Chondrocyte (in vitro differentiated cells): ENCODE data around the gene FYCO1. TPM values are rescaled to one million over a fixed set of nuclear protein-coding genes. Genes with fewer than 3 reads are reported as not detected.
"Not testable (repeated sequence)": the region's sequence is repeated elsewhere in the genome, so short reads cannot be mapped to it uniquely, and the experiment has no call there.

Experiments
- DNase-seq: peaks from one replicate; pipeline ENCODE4 v3.0.0; 2021; ENCODE audit warnings: mixed read lengths, low spot score
- H3K27ac Mint-ChIP-seq: one replicate; pipeline ENCODE4 v1.8.0; 2021; ENCODE audit warnings: mild to moderate bottlenecking, moderate library complexity, mixed read lengths; ENCODE audit not compliant: unreplicated experiment
- H3K27me3 Mint-ChIP-seq: 2 replicates; pipeline ENCODE4 v1.8.0; 2021; ENCODE audit warnings: low read depth, mixed read lengths
- H3K36me3 Mint-ChIP-seq: 2 replicates; pipeline ENCODE4 v1.8.0; 2021; ENCODE audit warnings: low read depth, mixed read lengths
- H3K4me1 Mint-ChIP-seq: 2 replicates; pipeline ENCODE4 v1.8.0; 2021; ENCODE audit warnings: low read depth, mild to moderate bottlenecking, mixed read lengths
- H3K4me3 Mint-ChIP-seq: one replicate; pipeline ENCODE4 v1.8.0; 2021; ENCODE audit warnings: mild to moderate bottlenecking, moderate library complexity, mixed read lengths; ENCODE audit not compliant: unreplicated experiment
- H3K9me3 Mint-ChIP-seq: 2 replicates; pipeline ENCODE4 v1.8.0; 2021; ENCODE audit warnings: low read depth, mixed read lengths
- CTCF ChIP-seq: fragments of 200-600 bp; sonication (generic); IDR thresholded peaks from 2 replicates; pipeline ENCODE4 v1.5.0; 2021; ENCODE audit warnings: antibody characterized with exemption, mild to moderate bottlenecking, moderate library complexity
- total RNA-seq: library from RNA; stranded (reverse); gene quantifications from 3 replicates; pipeline ENCODE4 v1.2.1, GENCODE V29; 2021

The FYCO1 gene
- total RNA-seq, 1 donor from 2014 or later: 31.6 TPM

GRCh38 chr3:46008058-46008457 lies 12.4 kb upstream of the FYCO1 start:
- Mint-ChIP-seq H3K27ac (no peak overlapping the region), H3K4me1 (peaks cover 9% of the 10 kb centered on the region), H3K27me3 (peaks cover 13% of the 10 kb centered on the region), H3K4me3 (no peak overlapping the region), H3K36me3 (no peaks in the 10 kb centered on the region), H3K9me3 (no peaks in the 10 kb centered on the region)
- TF ChIP-seq CTCF: no peak
- no peak for DNase-seq

- Mint-ChIP-seq H3K36me3 (peaks cover 1% of the 10 kb centered on the region), H3K9me3 (no peaks in the 10 kb centered on the region), H3K27me3 (peaks cover 13% of the 10 kb centered on the region), H3K27ac (no peak overlapping the region), H3K4me1 (peaks cover 9% of the 10 kb centered on the region), H3K4me3 (no peak overlapping the region)
- TF ChIP-seq CTCF: no peak
- no peak for DNase-seq
These were observed 11.7 kb upstream of the FYCO1 start for GRCh38 chr3:46007280-46007679.

- no peak for TF ChIP-seq CTCF
- Mint-ChIP-seq H3K27me3 (peaks cover 11% of the 10 kb centered on the region), H3K4me3 (no peak overlapping the region), H3K36me3 (peaks cover 1% of the 10 kb centered on the region), H3K27ac (peak overlapping the region; percentile 57), H3K9me3 (no peaks in the 10 kb centered on the region), H3K4me1 (peaks cover 9% of the 10 kb centered on the region)
- no peak for DNase-seq
These were observed 10.8 kb upstream of the FYCO1 start for GRCh38 chr3:46006238-46007032.

- DNase-seq, H3K9me3 Mint-ChIP-seq, H3K27me3 Mint-ChIP-seq, H3K4me3 Mint-ChIP-seq, H3K4me1 Mint-ChIP-seq, H3K27ac Mint-ChIP-seq, H3K36me3 Mint-ChIP-seq: not testable (repeated sequence)
These were observed 8.1 kb upstream of the FYCO1 start for GRCh38 chr3:46003706-46004105.

- Mint-ChIP-seq H3K4me1 (peaks cover 5% of the 10 kb centered on the region), H3K9me3 (no peaks in the 10 kb centered on the region), H3K4me3 (no peak overlapping the region), H3K36me3 (peaks cover 1% of the 10 kb centered on the region), H3K27ac (no peak overlapping the region), H3K27me3 (peaks cover 10% of the 10 kb centered on the region)
- TF ChIP-seq CTCF: no peak
- no peak for DNase-seq
These were observed 5.6 kb upstream of the FYCO1 start for GRCh38 chr3:46001178-46001577.

GRCh38 chr3:45997942-45998341 lies 2.3 kb upstream of the FYCO1 start:
- H3K27ac Mint-ChIP-seq: no peak overlapping the region
- TF ChIP-seq CTCF: no peak
- peaks cover under 1% of the 10 kb centered on the region for H3K36me3 Mint-ChIP-seq
- no peak overlapping the region for H3K4me3 Mint-ChIP-seq
- H3K9me3 Mint-ChIP-seq: no peaks in the 10 kb centered on the region
- DNase-seq: no peak
- peaks cover 10% of the 10 kb centered on the region for H3K27me3 Mint-ChIP-seq
- peaks cover 12% of the 10 kb centered on the region for H3K4me1 Mint-ChIP-seq

GRCh38 chr3:45997499-45997898 lies 1.9 kb upstream of the FYCO1 start:
- not testable (repeated sequence) for H3K27ac Mint-ChIP-seq, DNase-seq, H3K36me3 Mint-ChIP-seq, H3K9me3 Mint-ChIP-seq, H3K4me3 Mint-ChIP-seq
- Mint-ChIP-seq H3K27me3 (peaks cover 10% of the 10 kb centered on the region), H3K4me1 (peaks cover 16% of the 10 kb centered on the region)
